OCI-LY3 (cell line): ENCODE results near the gene DENND6A.

ENCODE experiments used
- CTCF ChIP-seq: fragments of 200-600, 300-600 bp; sonication (generic); IDR thresholded peaks from 2 replicates; pipeline ENCODE4 v1.5.1; 2014; ENCODE audit warnings: antibody characterized with exemption, low read length, low read depth
- EZH2phosphoT487 ChIP-seq: fragments of 200-600 bp; shearing (Covaris generic); IDR thresholded peaks from 2 replicates; pipeline ENCODE4 v1.6.1; 2018; ENCODE audit warnings: antibody characterized with exemption, mixed run types, low read depth

GRCh38 chr3:57730682-57731081, 37.8 kb upstream of the DENND6A start:
- TF ChIP-seq CTCF (no peak), EZH2phosphoT487 (no peak)
